ENCODE data around the gene DEFB108B.
"Not testable (repeated sequence)": the region's sequence is repeated elsewhere in the genome, so short reads cannot be mapped to it uniquely, and the experiment has no call there.

DEFB108B gene

GRCh38 chr11:71821539-71821938 lies 11.5 kb upstream of the DEFB108B start:
- not testable (repeated sequence) for DNase-seq (ENCODE audit: low read depth)

DNA sequence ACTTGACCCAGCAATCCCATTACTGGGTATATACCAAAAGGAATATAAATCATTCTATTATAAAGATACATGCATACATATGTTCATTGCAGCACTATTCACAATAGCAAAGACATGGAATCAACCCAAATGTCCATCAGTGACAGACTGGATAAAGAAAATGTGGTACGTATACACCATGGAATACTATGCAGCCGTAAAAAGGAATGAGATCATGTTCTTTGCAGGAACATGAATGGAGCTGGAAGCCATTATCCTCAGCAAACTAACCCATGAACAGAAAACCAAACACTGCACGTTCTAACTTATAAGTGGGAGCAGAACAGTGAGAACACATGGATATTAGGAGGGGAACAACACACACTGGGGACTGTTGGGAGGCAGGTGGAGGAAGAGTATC lies 3.8 kb upstream of the DEFB108B start:
- not testable (repeated sequence) for DNase-seq (ENCODE audit: low read depth)

DNA sequence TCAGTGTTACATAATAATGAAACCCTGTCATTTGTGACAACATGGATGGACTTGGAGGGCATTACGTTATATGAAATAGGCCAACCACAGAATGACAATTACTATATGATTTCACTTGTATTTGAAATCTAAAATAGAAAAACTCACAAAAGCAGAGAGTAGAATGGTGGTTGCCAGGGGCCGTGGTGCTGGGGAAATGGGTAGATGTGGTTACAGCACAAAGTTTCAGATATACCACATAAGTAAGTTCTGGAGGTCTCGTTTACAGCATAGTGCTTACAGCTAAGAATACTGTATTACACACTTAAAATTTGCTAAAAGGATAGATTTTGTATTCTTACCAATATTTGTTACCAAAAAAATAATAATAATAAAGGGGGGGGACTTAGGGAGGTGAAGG lies 3.3 kb upstream of the DEFB108B start:
- DNase-seq (ENCODE audit: low read depth), result not testable (repeated sequence)

- DNase-seq (ENCODE audit: low read depth), result not testable (repeated sequence)
Measured at GRCh38 chr11:71842720-71843119, 9.7 kb downstream of the DEFB108B start.

DNA sequence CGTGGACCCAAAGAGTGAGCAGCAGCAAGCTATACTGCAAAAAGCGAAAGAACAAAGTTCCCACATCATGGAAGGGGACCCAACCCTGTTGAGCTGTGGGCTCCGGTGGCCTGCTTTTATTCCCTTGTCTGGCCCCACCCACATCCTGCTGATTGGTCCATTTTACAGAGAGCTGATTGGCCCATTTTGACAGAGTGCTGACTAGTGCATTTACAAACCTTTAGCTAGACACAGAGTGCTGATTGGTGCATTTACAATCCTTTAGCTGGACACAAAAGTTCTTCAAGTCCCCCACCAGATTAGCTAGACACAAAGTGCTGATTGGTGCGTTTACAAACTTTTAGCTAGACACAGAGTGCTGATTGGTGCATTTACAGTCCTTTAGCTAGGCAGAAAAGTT lies 10.4 kb downstream of the DEFB108B start:
- DNase-seq (ENCODE audit: low read depth), result not testable (repeated sequence)

GRCh38 chr11:71843858-71844257 lies 10.9 kb downstream of the DEFB108B start:
- DNase-seq (ENCODE audit: low read depth), result no peak

DNA sequence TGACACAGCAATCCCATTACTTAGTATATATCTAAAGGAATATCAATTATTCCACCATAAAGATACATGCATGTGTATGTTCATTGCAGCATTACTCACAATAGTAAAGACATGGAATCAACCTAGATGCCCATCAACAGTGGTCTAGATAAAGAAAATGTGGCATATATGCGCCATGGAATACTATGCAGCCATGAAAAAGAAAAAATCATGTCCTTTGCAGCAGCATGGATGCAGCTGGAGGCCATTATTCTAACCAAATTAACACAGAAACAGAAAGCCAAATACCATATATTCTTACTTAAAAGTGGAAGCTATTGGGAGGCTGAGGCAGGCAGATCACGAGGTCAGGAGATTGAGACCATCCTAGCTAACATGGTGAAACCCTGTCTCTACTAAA lies 20.9 kb downstream of the DEFB108B start:
- DNase-seq (ENCODE audit: low read depth), result not testable (repeated sequence)

- not testable (repeated sequence) for DNase-seq (ENCODE audit: low read depth)
Measured at GRCh38 chr11:71855880-71856279, 22.9 kb downstream of the DEFB108B start.

DNA sequence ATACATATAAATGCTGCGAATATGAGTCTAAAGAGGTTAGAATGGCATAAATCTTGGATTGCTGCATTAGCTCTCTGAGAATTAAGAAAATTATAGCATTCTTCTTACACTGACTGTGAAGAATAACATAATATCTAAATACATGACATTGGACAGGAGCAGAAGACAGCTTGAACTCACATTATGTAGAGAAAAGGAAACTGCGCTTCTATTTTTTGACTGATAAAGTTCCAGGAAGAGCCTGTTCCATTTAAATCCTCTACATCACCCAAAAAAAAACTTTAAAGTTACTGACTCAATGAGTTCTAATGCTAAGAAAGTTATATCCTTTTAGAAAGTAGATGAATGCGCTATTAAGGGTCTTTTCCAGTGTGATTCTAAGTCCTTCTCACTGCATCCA lies 27.8 kb downstream of the DEFB108B start:
- DNase-seq (ENCODE audit: low read depth), result not testable (repeated sequence)

DNA sequence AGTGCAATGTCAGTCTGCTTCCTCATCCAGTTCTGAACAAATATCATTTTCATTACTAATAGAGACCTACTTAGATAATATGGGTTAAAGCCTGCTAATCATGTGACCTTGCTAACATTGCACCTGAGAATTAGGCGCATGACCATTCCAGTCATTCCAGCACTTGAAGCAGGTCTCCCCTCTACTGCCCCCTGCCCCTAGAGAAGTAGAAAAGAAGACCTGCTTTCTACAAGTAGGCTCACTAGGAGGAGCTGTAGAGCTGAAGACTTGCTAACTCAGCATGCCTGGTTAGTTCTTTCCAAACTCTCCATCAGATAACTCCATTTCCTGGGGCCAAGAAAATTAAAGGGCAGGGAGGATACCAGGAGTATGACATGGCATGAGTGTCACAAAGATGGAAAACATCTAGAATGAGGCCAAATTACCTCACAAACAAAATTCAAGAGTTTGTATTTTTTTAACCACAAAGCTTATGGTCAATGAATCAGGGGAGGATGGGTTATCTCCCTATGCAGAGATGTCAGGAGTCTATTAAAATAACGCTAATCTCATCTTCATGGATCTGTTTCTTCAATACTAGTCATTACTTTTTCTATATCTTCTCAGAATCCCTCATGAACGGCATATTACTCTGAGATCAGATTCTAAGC lies 31.1 kb downstream of the DEFB108B start:
- peak; percentile 49 for DNase-seq (ENCODE audit: low read depth)

DNA sequence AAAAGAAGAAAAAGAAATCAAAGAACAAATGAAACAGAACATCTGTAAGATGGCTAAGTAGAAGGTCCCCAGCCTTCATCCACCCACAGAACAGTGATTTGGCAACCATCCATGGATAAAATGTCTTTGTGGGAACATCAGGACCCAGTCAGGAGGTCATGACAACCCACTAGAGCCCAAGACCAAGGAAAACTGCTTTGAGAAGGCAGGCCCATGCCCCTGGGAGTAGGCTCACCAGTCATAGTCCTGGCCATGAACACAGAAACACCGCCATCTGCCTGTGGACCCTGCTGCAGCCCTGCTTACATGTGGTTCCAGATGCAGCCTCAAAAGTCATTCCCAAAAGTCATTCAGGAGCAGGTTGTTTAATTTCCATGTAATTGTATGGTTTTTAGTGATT lies 34.2 kb downstream of the DEFB108B start:
- DNase-seq (ENCODE audit: low read depth), result not testable (repeated sequence)

GRCh38 chr11:71869931-71870330 lies 36.9 kb downstream of the DEFB108B start:
- not testable (repeated sequence) for DNase-seq (ENCODE audit: low read depth)

DNA sequence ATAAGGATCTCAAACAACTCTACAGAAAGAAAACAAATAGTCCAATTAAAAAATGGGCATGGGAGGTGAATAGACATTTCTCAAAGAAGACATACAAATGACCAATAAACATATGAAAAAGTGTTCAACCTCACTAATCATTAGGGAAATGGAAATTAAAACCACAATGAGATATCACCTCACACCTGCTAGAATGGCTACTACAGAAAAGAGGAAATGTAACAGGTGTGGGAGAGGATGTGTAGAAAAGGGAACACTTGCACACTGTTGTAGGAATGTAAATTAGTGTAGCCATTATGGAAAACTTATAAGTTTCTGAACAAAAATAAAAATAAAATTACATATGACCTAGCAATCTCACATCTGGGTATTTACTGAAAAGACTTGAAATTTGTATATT lies 37.7 kb downstream of the DEFB108B start:
- not testable (repeated sequence) for DNase-seq (ENCODE audit: low read depth)

DNA sequence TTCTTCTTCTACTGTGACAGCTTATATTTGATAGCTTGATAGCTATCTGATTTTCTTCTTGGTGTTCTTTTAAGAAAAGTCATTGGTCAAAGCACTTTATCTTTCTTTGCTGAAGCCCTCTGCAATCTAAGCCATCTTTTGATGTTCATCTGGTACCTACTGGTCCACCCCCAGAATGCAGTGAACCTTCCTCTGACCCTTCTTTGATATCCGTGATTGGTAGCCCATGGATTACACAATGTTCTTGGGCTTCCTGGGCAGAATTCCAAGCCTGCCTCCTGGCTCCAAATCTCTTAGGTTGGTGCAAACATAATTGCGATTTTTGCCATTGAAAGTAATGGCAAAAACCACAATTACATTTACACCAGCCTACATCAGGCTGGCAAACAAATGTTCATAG lies 43.3 kb downstream of the DEFB108B start:
- not testable (repeated sequence) for DNase-seq (ENCODE audit: low read depth)

DNA sequence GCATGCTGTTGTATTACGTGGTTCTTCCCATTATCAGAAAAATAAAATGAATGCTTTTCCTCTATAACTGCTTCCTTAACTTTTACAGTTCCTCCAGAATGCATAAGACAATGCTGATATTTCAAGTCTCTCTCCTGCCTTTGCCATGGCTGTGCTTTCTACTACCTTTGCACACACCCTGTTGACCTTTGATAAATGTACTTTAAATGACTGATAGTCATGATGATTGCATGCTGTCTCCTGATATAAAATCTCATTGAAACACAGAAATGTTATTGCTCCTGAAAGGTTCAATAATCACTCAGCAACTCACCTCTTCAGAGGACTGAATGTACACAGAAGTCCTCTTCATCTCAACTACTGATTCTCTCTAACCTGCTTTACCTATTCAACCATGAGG lies 45.1 kb downstream of the DEFB108B start, which contains the start of gene DEFB131B:
Gene DEFB131B (plus strand): TSS at position 395 of the 400 bp plus-strand sequence. CDS start 0 bp downstream, at position 395.
- DNase-seq (ENCODE audit: low read depth), result not testable (repeated sequence)

GRCh38 chr11:71885806-71886205 lies 52.8 kb downstream of the DEFB108B start:
- not testable (repeated sequence) for DNase-seq (ENCODE audit: low read depth)

Measured in stromal cell of bone marrow (primary cell).